ENCODE data around the gene MGA. TPM values are rescaled to one million over a fixed set of nuclear protein-coding genes. Genes with fewer than 3 reads are reported as not detected.

The MGA gene
- total and polyA plus RNA-seq, 2 of the 8 experiments (the other 6 are each of a cell fraction or from before 2014, with no cell fraction given), result 7.6 to 53.2 TPM

DNA sequence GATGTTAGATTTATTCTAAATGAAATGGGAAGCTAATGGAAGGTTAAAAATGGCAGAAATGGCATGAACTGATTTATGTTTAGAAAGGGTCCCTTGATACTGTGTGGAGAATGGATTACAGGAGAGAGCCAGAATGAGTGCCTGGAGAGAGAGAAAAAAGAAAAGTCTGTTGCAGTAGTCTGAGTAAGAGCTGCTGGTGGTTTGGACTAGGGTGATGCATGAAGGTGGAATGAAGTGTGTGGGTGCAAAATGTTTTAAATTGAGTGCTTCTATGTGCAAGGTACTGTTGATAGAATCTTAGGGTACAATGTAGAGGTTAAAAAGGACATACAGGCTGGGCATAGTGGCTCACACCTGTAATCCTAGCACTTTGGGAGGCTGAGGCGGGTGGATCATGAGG is 11.4 kb upstream of the MGA start (continued):
- TF ChIP-seq, protein P1, sequence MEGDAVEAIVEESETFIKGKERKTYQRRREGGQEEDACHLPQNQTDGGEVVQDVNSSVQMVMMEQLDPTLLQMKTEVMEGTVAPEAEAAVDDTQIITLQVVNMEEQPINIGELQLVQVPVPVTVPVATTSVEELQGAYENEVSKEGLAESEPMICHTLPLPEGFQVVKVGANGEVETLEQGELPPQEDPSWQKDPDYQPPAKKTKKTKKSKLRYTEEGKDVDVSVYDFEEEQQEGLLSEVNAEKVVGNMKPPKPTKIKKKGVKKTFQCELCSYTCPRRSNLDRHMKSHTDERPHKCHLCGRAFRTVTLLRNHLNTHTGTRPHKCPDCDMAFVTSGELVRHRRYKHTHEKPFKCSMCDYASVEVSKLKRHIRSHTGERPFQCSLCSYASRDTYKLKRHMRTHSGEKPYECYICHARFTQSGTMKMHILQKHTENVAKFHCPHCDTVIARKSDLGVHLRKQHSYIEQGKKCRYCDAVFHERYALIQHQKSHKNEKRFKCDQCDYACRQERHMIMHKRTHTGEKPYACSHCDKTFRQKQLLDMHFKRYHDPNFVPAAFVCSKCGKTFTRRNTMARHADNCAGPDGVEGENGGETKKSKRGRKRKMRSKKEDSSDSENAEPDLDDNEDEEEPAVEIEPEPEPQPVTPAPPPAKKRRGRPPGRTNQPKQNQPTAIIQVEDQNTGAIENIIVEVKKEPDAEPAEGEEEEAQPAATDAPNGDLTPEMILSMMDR (IDR thresholded peaks at IDR 0.05; ENCODE audit: control extremely low read depth in 1 of 3, insufficient read depth in 1 of 3, low read depth in 1 of 3, low read length in 3 of 3), result no peak
- TF ChIP-seq TCF12 (IDR thresholded peaks at IDR 0.05; ENCODE audit: low read depth, low read length) (no peak), ASH2L (IDR thresholded peaks at IDR 0.05; ENCODE audit: low read length) (no peak), RXRA (IDR thresholded peaks at IDR 0.05; ENCODE audit: insufficient read depth, low read depth, low read length) (no peak), CHD1 (IDR thresholded peaks at IDR 0.05; ENCODE audit: low read depth, low read length) (no peak), GABPA (IDR thresholded peaks at IDR 0.05; ENCODE audit: borderline replicate concordance, insufficient read depth, low read length) (no peak)
- TF ChIP-seq, protein P2, sequence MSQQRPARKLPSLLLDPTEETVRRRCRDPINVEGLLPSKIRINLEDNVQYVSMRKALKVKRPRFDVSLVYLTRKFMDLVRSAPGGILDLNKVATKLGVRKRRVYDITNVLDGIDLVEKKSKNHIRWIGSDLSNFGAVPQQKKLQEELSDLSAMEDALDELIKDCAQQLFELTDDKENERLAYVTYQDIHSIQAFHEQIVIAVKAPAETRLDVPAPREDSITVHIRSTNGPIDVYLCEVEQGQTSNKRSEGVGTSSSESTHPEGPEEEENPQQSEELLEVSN (IDR thresholded peaks at IDR 0.05), result no peak
- TF ChIP-seq, protein P3, sequence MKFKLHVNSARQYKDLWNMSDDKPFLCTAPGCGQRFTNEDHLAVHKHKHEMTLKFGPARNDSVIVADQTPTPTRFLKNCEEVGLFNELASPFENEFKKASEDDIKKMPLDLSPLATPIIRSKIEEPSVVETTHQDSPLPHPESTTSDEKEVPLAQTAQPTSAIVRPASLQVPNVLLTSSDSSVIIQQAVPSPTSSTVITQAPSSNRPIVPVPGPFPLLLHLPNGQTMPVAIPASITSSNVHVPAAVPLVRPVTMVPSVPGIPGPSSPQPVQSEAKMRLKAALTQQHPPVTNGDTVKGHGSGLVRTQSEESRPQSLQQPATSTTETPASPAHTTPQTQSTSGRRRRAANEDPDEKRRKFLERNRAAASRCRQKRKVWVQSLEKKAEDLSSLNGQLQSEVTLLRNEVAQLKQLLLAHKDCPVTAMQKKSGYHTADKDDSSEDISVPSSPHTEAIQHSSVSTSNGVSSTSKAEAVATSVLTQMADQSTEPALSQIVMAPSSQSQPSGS (IDR thresholded peaks at IDR 0.05; ENCODE audit: low read length), result no peak

Measured in H1 (cell line).